Sigmoid colon (tissue), 7 donors: ENCODE results near the gene TFG. TPM values are rescaled to one million over a fixed set of nuclear protein-coding genes. Genes with fewer than 3 reads are reported as not detected.

Experiments used
- DNase-seq: peaks from one replicate; pipeline ENCODE4 v3.0.0-alpha.2; 2019
- H3K27ac ChIP-seq, 4 donors: fragments of 200-600 bp; sonication (generic); one replicate each; pipeline ENCODE4 v1.5.1; 2016 to 2019; ENCODE audit warnings: mild to moderate bottlenecking in 1 of 4
- H3K27me3 ChIP-seq, 3 donors: fragments of 200-600 bp; sonication (generic); one replicate each; pipeline ENCODE4 v1.5.1; 2019; ENCODE audit warnings: mild to moderate bottlenecking in 1 of 3
- H3K36me3 ChIP-seq, 4 donors: fragments of 200-600 bp; sonication (generic); one replicate each; pipeline ENCODE4 v1.5.1; 2016 to 2019
- H3K4me1 ChIP-seq, 4 donors: fragments of 200-600 bp; sonication (generic); one replicate each; pipeline ENCODE4 v1.5.1; 2017 to 2019
- H3K4me3 ChIP-seq, 4 donors: fragments of 200-600 bp; sonication (generic); one replicate each; pipeline ENCODE4 v1.5.1; 2017 to 2019; ENCODE audit warnings: mild to moderate bottlenecking in 2 of 4, moderate library complexity in 1 of 4
- H3K9me3 ChIP-seq, 4 donors: fragments of 200-600 bp in 3 of 4; sonication (generic) in 3 of 4; one replicate each; pipeline versions ENCODE4 v1.5.1 to v1.6.1; 2013 to 2019
- EP300 ChIP-seq, 4 donors: sonication (generic); formaldehyde crosslinking; IDR thresholded peaks; one replicate each; pipeline ENCODE4 v1.6.1; 2017; ENCODE audit warnings: antibody characterized with exemption in 4 of 4
- POLR2A ChIP-seq, 2 donors: fragments of 450-650 bp; IDR thresholded peaks; one replicate each; pipeline ENCODE4 v1.6.1; 2016; ENCODE audit warnings: antibody characterized with exemption in 2 of 2, mild to moderate bottlenecking in 2 of 2, moderate library complexity in 2 of 2
- POLR2AphosphoS5 ChIP-seq, 4 donors: sonication (generic); formaldehyde crosslinking; IDR thresholded peaks; one replicate each; pipeline ENCODE4 v1.6.1; 2017; ENCODE audit warnings: antibody characterized with exemption in 4 of 4
- WGBS, 2 donors: extraction: QIAGEN DNeasy Blood & Tissue Kit; methylation state at CpG; one replicate each; pipeline ENCODE4 v1.1.7; 2013; 5-methylcytosine and 5-hydroxymethylcytosine counted together
- intact Hi-C: fragments of 100-400 bp; cut with DNase I; formaldehyde crosslinking; loops from one replicate; pipeline ENCODE4 v1.15.1; 2023
- polyA plus RNA-seq, 3 donors: library from polyadenylated mRNA; stranded (reverse); fragments of 200-250 nt; gene quantifications; one replicate each; pipeline ENCODE4 v1.2.3, GENCODE V29; 2013
- total RNA-seq, 4 donors: library from RNA; depleted of rRNA; stranded (reverse); fragments of >200 nt; gene quantifications; one replicate each; pipeline ENCODE4 v1.1.0, GENCODE V29; 2016
- TF ChIP-seq, protein P1 (sequence below), 4 experiments: fragments of 450-650 bp in 3 of 4; fragments of 200-600 bp in 1 of 4; IDR thresholded peaks; one replicate each; pipeline ENCODE4 v1.5.1; 2016 to 2019; ENCODE audit warnings: antibody characterized with exemption in 4 of 4, mild to moderate bottlenecking in 3 of 4, moderate library complexity in 2 of 4
- donor health status: healthy with polysubstance abuse.
- donor health status: Bipolar disorder and iron deficiency.
- donor health status: healthy.

TFG gene
- total and polyA plus RNA-seq, 7 donors = 52.0 to 139 (median 64.9) TPM

DNA sequence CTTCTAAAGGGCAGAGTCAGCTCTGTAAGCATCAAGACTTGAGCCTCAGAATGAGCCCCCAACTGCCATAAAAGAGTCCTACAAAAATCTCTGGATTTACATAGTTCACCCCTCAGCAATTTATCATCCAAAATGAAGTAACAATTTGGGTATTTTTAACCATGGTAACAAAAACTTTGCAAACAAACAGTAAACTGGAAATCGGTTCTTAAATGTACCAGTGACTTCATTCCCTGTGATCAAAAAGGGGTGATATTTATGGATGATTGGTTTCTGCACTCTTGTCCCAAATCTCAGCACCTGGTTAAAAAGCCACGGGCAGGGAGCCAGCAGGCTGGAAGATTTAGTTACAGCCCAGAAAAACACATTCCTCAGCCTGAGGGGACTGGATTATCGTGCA, 73.6 kb downstream of the TFG start:
- WGBS, 2 donors = 55 to 60% methylated on average over 3 of the region's 3 CpGs
- peak overlapping the region in 1 of 4 donors; percentile 4 for H3K27ac ChIP-seq
- DNase-seq = no peak

DNA sequence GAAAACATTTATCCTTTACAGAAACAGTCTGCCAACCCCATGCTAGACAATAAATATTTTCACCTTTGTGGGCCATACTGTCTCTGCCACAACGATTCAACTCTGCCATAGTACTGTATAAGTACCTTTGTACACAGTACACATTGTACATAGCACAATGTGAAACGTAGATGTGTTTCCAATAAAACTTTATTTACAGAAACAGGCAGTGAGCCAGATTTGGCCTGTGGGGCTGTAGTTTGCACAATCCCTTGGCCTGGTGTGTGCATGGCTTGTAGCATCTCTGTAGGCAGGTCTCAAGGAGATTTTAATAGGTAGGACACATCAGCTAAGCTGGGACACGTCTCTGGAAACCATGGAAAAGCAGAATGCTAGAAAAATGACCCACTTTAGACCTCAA, 74.3 kb downstream of the TFG start:
- peaks cover 0 to 18% (median 0%) of the 10 kb centered on the region in 4 donors for H3K36me3 ChIP-seq
- no peak overlapping the region for H3K27ac ChIP-seq
- peaks cover 0 to 8% (median 6%) of the 10 kb centered on the region in 4 donors for H3K4me1 ChIP-seq
- intact Hi-C loops = no loop called here
- WGBS, 2 donors = 53 to 73% methylated on average over 3 of the region's 3 CpGs
- TF ChIP-seq, protein P1, sequence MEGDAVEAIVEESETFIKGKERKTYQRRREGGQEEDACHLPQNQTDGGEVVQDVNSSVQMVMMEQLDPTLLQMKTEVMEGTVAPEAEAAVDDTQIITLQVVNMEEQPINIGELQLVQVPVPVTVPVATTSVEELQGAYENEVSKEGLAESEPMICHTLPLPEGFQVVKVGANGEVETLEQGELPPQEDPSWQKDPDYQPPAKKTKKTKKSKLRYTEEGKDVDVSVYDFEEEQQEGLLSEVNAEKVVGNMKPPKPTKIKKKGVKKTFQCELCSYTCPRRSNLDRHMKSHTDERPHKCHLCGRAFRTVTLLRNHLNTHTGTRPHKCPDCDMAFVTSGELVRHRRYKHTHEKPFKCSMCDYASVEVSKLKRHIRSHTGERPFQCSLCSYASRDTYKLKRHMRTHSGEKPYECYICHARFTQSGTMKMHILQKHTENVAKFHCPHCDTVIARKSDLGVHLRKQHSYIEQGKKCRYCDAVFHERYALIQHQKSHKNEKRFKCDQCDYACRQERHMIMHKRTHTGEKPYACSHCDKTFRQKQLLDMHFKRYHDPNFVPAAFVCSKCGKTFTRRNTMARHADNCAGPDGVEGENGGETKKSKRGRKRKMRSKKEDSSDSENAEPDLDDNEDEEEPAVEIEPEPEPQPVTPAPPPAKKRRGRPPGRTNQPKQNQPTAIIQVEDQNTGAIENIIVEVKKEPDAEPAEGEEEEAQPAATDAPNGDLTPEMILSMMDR (IDR thresholded peaks at IDR 0.05) = no peak
- no peak for TF ChIP-seq POLR2A (IDR thresholded peaks at IDR 0.05)
- TF ChIP-seq EP300 (IDR thresholded peaks at IDR 0.05) = no peak
- TF ChIP-seq POLR2AphosphoS5 (IDR thresholded peaks at IDR 0.05) = no peak
- no peaks in the 10 kb centered on the region for H3K27me3 ChIP-seq
- peaks cover 0 to 4% (median 2%) of the 10 kb centered on the region in 4 donors for H3K9me3 ChIP-seq
- no peak for DNase-seq
- no peak overlapping the region for H3K4me3 ChIP-seq

More for the DNA sequence above, 73.6 kb downstream of the TFG start:
- Histone ChIP-seq H3K9me3 (peaks cover 0 to 4% (median 2%) of the 10 kb centered on the region in 4 donors), H3K36me3 (peaks cover 0 to 21% (median 0%) of the 10 kb centered on the region in 4 donors), H3K4me1 (peaks cover 0 to 8% (median 6%) of the 10 kb centered on the region in 4 donors), H3K4me3 (no peak overlapping the region), H3K27me3 (no peaks in the 10 kb centered on the region)
- intact Hi-C loops = no loop called here
- TF ChIP-seq POLR2AphosphoS5 (IDR thresholded peaks at IDR 0.05) = no peak
- TF ChIP-seq, protein P1 (IDR thresholded peaks at IDR 0.05) = no peak
- no peak for TF ChIP-seq EP300 (IDR thresholded peaks at IDR 0.05)
- no peak for TF ChIP-seq POLR2A (IDR thresholded peaks at IDR 0.05)

DNA sequence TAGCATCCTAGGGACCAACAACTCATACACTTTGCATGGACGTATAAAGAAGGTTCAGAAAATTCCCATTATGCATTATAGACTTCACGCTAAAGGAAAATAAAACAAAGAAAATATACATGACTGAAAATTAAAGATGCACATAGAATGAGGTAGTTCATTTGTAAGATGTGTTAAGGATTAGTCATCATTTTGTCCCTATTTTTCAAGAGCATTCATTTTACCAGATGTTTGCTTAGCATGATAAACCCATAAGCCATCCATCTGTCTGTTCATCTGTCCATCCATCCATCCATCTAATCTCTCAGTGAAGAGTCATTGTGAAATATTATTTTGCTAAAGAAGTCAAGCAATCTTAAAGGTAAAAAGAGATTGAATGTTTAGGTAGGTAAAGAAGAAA, 80.3 kb downstream of the TFG start:
- intact Hi-C loops = no loop called here
- H3K4me1 ChIP-seq = no peaks in the 10 kb centered on the region
- peaks cover 0 to 35% (median 0%) of the 10 kb centered on the region in 4 donors for H3K36me3 ChIP-seq
- H3K27me3 ChIP-seq = no peaks in the 10 kb centered on the region
- 96% methylated on average over 2 of the region's 2 CpGs for WGBS, 2 donors
- DNase-seq = no peak
- TF ChIP-seq POLR2A (IDR thresholded peaks at IDR 0.05) = no peak
- TF ChIP-seq, protein P1 (IDR thresholded peaks at IDR 0.05) = no peak
- TF ChIP-seq EP300 (IDR thresholded peaks at IDR 0.05) = no peak
- no peak for TF ChIP-seq POLR2AphosphoS5 (IDR thresholded peaks at IDR 0.05)
- H3K9me3 ChIP-seq = peaks cover 0 to 4% (median 2%) of the 10 kb centered on the region in 4 donors
- no peak overlapping the region for H3K4me3 ChIP-seq
- no peak overlapping the region for H3K27ac ChIP-seq

DNA sequence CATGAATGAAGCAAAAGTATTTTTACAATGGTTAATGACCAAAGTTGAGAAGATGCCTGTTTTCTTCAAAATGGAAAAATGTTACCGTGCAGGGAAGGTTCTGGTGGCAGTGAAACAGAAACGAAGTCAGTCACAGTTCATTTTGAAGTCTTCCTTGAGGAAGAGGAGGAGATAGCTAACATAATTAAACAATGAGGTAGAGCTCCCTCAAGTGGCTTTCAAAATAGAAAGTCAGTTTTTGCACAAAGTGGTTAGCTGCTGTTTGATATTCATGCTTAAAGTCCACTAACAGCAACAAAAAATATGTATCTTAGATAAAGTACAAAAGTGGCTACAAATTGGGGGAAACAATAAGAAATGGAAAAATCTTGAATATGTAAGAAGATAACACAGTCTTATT, 87.3 kb downstream of the TFG start:
- 8 to 13% methylated on average over 2 of the region's 2 CpGs for WGBS, 2 donors
- intact Hi-C loops = no loop called here
- TF ChIP-seq EP300 (IDR thresholded peaks at IDR 0.05) = no peak
- no peak for TF ChIP-seq POLR2A (IDR thresholded peaks at IDR 0.05)
- TF ChIP-seq, protein P1 (IDR thresholded peaks at IDR 0.05) = no peak
- TF ChIP-seq POLR2AphosphoS5 (IDR thresholded peaks at IDR 0.05) = no peak

DNA sequence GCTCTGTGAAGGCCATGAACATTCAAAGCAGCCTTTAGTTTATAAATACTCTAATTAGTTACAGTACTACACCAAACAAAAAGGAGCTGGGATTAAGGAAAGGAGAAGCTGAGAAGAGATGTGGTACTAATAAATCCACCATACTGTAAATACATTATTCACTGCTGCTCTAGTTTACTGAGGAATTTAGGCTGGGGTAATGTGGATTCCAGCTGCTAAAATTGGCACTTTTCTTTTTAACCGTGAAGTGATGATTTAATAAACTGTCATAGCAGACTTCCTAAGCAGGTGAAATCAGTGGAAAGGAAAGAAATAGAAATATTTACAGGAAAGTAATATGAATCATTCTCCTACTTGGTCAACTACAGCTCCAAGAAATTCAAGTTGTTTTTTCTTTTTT, 88.7 kb downstream of the TFG start:
- 75 to 83% methylated on average over 1 of the region's 1 CpG for WGBS, 2 donors
- intact Hi-C loops = no loop called here
- no peak overlapping the region for H3K4me3 ChIP-seq
- no peaks in the 10 kb centered on the region for H3K27me3 ChIP-seq
- peaks cover 0 to 4% (median 2%) of the 10 kb centered on the region in 4 donors for H3K4me1 ChIP-seq
- H3K36me3 ChIP-seq = no peaks in the 10 kb centered on the region
- no peaks in the 10 kb centered on the region for H3K9me3 ChIP-seq
- H3K27ac ChIP-seq = no peak overlapping the region
- DNase-seq = no peak
- TF ChIP-seq POLR2A (IDR thresholded peaks at IDR 0.05) (no peak), POLR2AphosphoS5 (IDR thresholded peaks at IDR 0.05) (no peak), EP300 (IDR thresholded peaks at IDR 0.05) (no peak)
- TF ChIP-seq, protein P1 (IDR thresholded peaks at IDR 0.05) = no peak

More for the DNA sequence above, 87.3 kb downstream of the TFG start:
- H3K27ac ChIP-seq = no peak overlapping the region
- H3K27me3 ChIP-seq = no peaks in the 10 kb centered on the region
- no peak for DNase-seq
- H3K4me1 ChIP-seq = peaks cover 0 to 4% (median 2%) of the 10 kb centered on the region in 4 donors
- no peaks in the 10 kb centered on the region for H3K9me3 ChIP-seq
- no peak overlapping the region for H3K4me3 ChIP-seq
- peaks cover 0 to 4% (median 0%) of the 10 kb centered on the region in 4 donors for H3K36me3 ChIP-seq
